A549 treated with CpdA at 1 μM for 4 hours (cell line): ENCODE data around the gene PPP1R2B. TPM values are rescaled to one million over a fixed set of nuclear protein-coding genes. Genes with fewer than 3 reads are reported as not detected.

Experiments used
- total RNA-seq: library from RNA; stranded (reverse); fragments of 200-300 nt; extraction: Qiagen RNA extraction; gene quantifications from 5 replicates; pipeline ENCODE4 v1.2.3, GENCODE V29; 2022; ENCODE audit warnings: low read depth

PPP1R2B gene
- 0.07 to 0.19 TPM (median 0.10 TPM) in 4 of 5 replicates, not detected in the other for total RNA-seq

DNA sequence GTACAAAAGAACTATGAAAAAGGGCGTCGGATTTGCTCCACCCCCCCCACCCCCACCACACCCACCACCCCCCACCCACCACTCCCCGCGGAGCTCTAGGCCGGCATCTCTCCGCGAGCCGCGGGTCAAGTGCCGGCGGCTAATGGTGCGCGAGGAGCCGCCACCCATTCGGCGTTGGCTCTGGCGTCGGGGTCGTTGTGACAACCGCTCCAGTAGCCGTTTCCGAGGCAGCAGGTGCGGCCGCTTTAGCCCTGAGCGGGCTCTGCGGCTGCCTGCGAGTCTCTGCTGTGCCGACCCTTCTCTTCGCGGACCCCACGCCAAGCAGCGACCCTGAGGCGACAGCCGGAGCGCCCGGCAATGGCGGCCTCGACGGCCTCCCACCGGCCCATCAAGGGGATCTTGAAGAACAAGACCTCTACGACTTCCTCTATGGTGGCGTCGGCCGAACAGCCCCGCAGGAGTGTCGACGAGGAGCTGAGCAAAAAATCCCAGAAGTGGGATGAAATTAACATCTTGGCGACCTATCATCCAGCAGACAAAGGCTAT, at the start of gene PPP1R2B:
PPP1R2B (plus strand) TSS at position 90 of the 546 bp plus-strand sequence; CDS start at position 358, 268 bp downstream.

Other genes starting within 250 kb of the PPP1R2B start
- 0.91 to 1.9 TPM (median 1.6 TPM) in 5 replicates for gene TIMD4, start 112.9 kb downstream of the PPP1R2B start, total RNA-seq
- 26.6 to 46.6 TPM (median 37.2 TPM) in 5 replicates for gene HAVCR1, start 208.8 kb downstream of the PPP1R2B start, total RNA-seq